Activated CD8-positive, alpha-beta T cell treated with anti-CD3 and anti-CD28 coated beads for 36 hours (primary cell): ENCODE measurements around the gene RXRA. TPM values are rescaled to one million over a fixed set of nuclear protein-coding genes. Genes with fewer than 3 reads are reported as not detected.

Experiments used
- ATAC-seq: fragments of 200-7000 bp; cut with Tn5 transposase; one replicate; pipeline ENCODE4 v1.10.0; 2021; ENCODE audit warnings: mild to moderate bottlenecking, moderate library complexity
- CTCF ChIA-PET: fragments of 350-600 bp; sonication (Branson Sonifier 250); formaldehyde crosslinking; loops from one replicate; lab custom pipeline; 2021; ENCODE audit warnings: antibody characterized with exemption; lab: Charles Lee
- POLR2A ChIA-PET: fragments of 350-600 bp; sonication (Branson Sonifier 250); formaldehyde crosslinking; loops from one replicate; lab custom pipeline; 2021; ENCODE audit warnings: antibody characterized with exemption; lab: Charles Lee
- DNase-seq: peaks from one replicate; pipeline ENCODE4 v3.0.0-alpha.2; 2020
- H3K27ac Mint-ChIP-seq: one replicate; pipeline ENCODE4 v1.8.0; 2021; ENCODE audit warnings: mild to moderate bottlenecking, mixed read lengths
- H3K27me3 Mint-ChIP-seq: one replicate; pipeline ENCODE4 v1.8.0; 2021; ENCODE audit warnings: mixed read lengths
- H3K36me3 Mint-ChIP-seq: one replicate; pipeline ENCODE4 v1.8.0; 2021; ENCODE audit warnings: low read depth, mixed read lengths
- H3K4me1 Mint-ChIP-seq: one replicate; pipeline ENCODE4 v1.8.0; 2021; ENCODE audit warnings: low read depth, mixed read lengths
- H3K4me3 Mint-ChIP-seq: one replicate; pipeline ENCODE4 v1.8.0; 2021; ENCODE audit warnings: mild to moderate bottlenecking, moderate library complexity, mixed read lengths
- H3K9me3 Mint-ChIP-seq: one replicate; pipeline ENCODE4 v1.8.0; 2021; ENCODE audit warnings: mixed read lengths
- intact Hi-C: fragments of 100-400 bp; cut with micrococcal nuclease; formaldehyde crosslinking; loops from one replicate; pipeline ENCODE4 v1.10.0; 2022
- total RNA-seq, 2 experiments: library from RNA; stranded (reverse); gene quantifications; one replicate each; pipeline ENCODE4 v1.2.3, GENCODE V29; 2021
- TF ChIP-seq, protein P1 (sequence below): fragments of 200-600 bp; IDR thresholded peaks from one replicate; pipeline ENCODE4 v1.8.0; 2022; ENCODE audit warnings: antibody characterized with exemption, mild to moderate bottlenecking

RXRA gene
- total RNA-seq, 2 experiments from 2014 or later = 23.2 to 23.8 TPM

GRCh38 chr9:134455934-134456755, 129.9 kb downstream of the RXRA start:
- Mint-ChIP-seq H3K36me3 (no peaks in the 10 kb centered on the region), H3K4me1 (peaks cover 16% of the 10 kb centered on the region), H3K9me3 (no peaks in the 10 kb centered on the region), H3K27ac (peak overlapping the region; percentile 97), H3K27me3 (no peaks in the 10 kb centered on the region), H3K4me3 (peak overlapping the region; percentile 72)
- DNase-seq (peak; percentile 87), ATAC-seq (peak; percentile 88)
- TF ChIP-seq, protein P1, sequence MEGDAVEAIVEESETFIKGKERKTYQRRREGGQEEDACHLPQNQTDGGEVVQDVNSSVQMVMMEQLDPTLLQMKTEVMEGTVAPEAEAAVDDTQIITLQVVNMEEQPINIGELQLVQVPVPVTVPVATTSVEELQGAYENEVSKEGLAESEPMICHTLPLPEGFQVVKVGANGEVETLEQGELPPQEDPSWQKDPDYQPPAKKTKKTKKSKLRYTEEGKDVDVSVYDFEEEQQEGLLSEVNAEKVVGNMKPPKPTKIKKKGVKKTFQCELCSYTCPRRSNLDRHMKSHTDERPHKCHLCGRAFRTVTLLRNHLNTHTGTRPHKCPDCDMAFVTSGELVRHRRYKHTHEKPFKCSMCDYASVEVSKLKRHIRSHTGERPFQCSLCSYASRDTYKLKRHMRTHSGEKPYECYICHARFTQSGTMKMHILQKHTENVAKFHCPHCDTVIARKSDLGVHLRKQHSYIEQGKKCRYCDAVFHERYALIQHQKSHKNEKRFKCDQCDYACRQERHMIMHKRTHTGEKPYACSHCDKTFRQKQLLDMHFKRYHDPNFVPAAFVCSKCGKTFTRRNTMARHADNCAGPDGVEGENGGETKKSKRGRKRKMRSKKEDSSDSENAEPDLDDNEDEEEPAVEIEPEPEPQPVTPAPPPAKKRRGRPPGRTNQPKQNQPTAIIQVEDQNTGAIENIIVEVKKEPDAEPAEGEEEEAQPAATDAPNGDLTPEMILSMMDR = no peak
- intact Hi-C loops = no loop called here
- POLR2A ChIA-PET = interaction anchor here (1.0 to 1.6 kb wide), 5 partner anchors 9 to 65 kb away, joined by 3 to 9 read pairs (median 4); no protein-coding TSS in a partner anchor
- CTCF ChIA-PET = interaction anchor here (1.1 to 2.7 kb wide), 4 partner anchors 8 to 92 kb away, joined by 3 to 10 read pairs (median 4); no protein-coding TSS in a partner anchor

- POLR2A ChIA-PET = interaction anchor here (1.1 to 1.6 kb wide), 4 partner anchors 9 to 66 kb away, joined by 3 to 9 read pairs (median 4); no protein-coding TSS in a partner anchor
- CTCF ChIA-PET = interaction anchor here (1.1 to 2.7 kb wide), 4 partner anchors 9 to 92 kb away, joined by 3 to 10 read pairs (median 4); no protein-coding TSS in a partner anchor
- Mint-ChIP-seq H3K36me3 (no peaks in the 10 kb centered on the region), H3K9me3 (no peaks in the 10 kb centered on the region), H3K4me3 (peak overlapping the region; percentile 72), H3K4me1 (peaks cover 16% of the 10 kb centered on the region), H3K27ac (peak overlapping the region; percentile 97), H3K27me3 (no peaks in the 10 kb centered on the region)
- TF ChIP-seq, protein P1 = no peak
- no peak for DNase-seq
- intact Hi-C loops = no loop called here
- ATAC-seq = no peak
Measured at GRCh38 chr9:134456756-134457305, 130.6 kb downstream of the RXRA start.

DNA sequence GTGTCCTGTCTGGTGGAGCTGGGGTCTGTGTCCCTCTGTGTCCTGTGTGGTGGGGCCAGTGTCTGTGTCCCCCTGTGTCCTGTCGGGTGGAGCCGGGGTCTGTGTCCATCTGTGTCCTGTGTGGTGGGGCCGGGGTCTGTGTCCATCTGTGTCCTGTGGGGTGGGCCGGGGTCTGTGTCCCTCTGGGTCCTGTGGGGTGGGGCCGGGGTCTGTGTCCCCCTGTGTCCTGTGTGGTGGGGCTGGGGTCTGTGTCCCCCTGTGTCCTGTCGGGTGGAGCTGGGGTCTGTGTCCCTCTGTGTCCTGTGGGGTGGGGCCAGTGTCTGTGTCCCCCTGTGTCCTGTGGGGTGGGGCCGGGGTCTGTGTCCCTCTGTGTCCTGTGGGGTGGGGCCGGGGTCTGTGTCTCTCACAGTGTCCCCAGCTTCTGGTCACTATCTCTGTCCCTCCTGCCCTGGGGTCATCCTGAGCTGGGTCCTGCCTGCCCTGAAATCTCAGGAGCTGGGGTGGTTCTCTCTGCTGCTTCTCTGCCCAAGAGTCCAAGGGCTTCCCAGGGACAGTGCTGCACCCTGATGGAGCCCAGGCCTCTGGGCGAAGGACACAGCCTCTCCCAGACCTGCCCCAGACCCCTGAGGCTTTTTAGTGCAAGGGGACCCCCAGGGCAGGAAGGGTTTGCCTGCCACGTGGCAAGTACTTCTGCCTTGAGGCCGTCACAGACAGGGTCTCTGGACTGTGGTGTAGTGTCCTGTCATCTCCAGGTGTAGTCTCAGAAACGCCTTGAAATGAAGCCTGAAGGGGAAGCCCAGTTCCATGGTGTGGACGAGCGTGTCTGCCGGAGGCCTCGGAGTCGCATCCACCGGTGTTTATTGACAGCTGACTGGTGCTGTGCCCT, 131.3 kb downstream of the RXRA start:
- DNase-seq = no peak
- Mint-ChIP-seq H3K4me3 (no peak overlapping the region), H3K36me3 (no peaks in the 10 kb centered on the region), H3K27me3 (no peaks in the 10 kb centered on the region), H3K27ac (peak overlapping the region; percentile 97), H3K9me3 (no peaks in the 10 kb centered on the region), H3K4me1 (peaks cover 16% of the 10 kb centered on the region)
- no peak for ATAC-seq
- TF ChIP-seq, protein P1 = no peak
- ChIA-PET POLR2A (interaction anchor here (1.1 to 1.5 kb wide), 3 partner anchors 15 to 66 kb away, joined by 3 to 9 read pairs (median 5); no protein-coding TSS in a partner anchor), CTCF (interaction anchor here (1.8 to 2.7 kb wide), 3 partner anchors 9 to 18 kb away, joined by 4 to 10 read pairs (median 5); no protein-coding TSS in a partner anchor)
- intact Hi-C loops = no loop called here

- Mint-ChIP-seq H3K36me3 (no peaks in the 10 kb centered on the region), H3K4me3 (no peak overlapping the region), H3K27me3 (no peaks in the 10 kb centered on the region), H3K9me3 (no peaks in the 10 kb centered on the region), H3K4me1 (peaks cover 16% of the 10 kb centered on the region), H3K27ac (peak overlapping the region; percentile 36)
- POLR2A ChIA-PET = no interaction called here
- DNase-seq = peak; percentile 24
- no peak for ATAC-seq
- CTCF ChIA-PET = interaction anchor here (0.7 to 2.7 kb wide), 3 partner anchors 9 to 15 kb away, joined by 3 to 12 read pairs (median 5); no protein-coding TSS in a partner anchor
- TF ChIP-seq, protein P1 = no peak
- intact Hi-C loops = no loop called here
Measured at GRCh38 chr9:134458207-134459108, 132.2 kb downstream of the RXRA start.
